Caki2 (cell line): ENCODE results near the gene CAPN2. TPM values are rescaled to one million over a fixed set of nuclear protein-coding genes. Genes with fewer than 3 reads are reported as not detected.

Experiments
- total RNA-seq: library from RNA; depleted of rRNA; stranded (reverse); fragments of >200 nt; shearing (Covaris generic); gene quantifications from 2 replicates; pipeline ENCODE4 v1.2.3, GENCODE V29; 2014; ENCODE audit warnings: low replicate concordance; rRNA removed

Gene CAPN2
- total RNA-seq, 1 experiment from 2014 or later, result 227 TPM

Other genes starting within 250 kb of the CAPN2 start
- 0.14 TPM in 1 of 2 replicates, not detected in the other for gene CAPN8, start 46.8 kb upstream of the CAPN2 start, total RNA-seq
- 31.8 and 53.1 TPM in 2 replicates for gene TP53BP2, start 133.4 kb downstream of the CAPN2 start, total RNA-seq